MM.1S (cell line): ENCODE data around the gene BTK.
A peak's percentile ranks its signal among the peaks of the same experiment; 100 is the strongest.

Experiments used
- DNase-seq: peaks from one replicate; pipeline ENCODE4 v3.0.0-alpha.2; 2015
- H2AFZ ChIP-seq: fragments of 300-600 bp; sonication (generic); 2 replicates; pipeline ENCODE4 v1.6.0; 2016; ENCODE audit warnings: antibody characterized with exemption, low read length
- H3F3A ChIP-seq: fragments of 300-600 bp; sonication (generic); 2 replicates; pipeline ENCODE4 v1.6.1; 2016; ENCODE audit warnings: mild to moderate bottlenecking, antibody characterized with exemption, low read length, moderate library complexity, mixed read lengths; ENCODE audit not compliant: insufficient read depth
- H3K27ac ChIP-seq: fragments of 300-600 bp; sonication (generic); 2 replicates; pipeline ENCODE4 v1.5.1; 2016; ENCODE audit warnings: mild to moderate bottlenecking, low read length
- H3K27me3 ChIP-seq: fragments of 300-600 bp; sonication (generic); replicated peaks from 2 replicates; pipeline ENCODE4 v1.6.0; 2016; ENCODE audit warnings: low read length; ENCODE audit not compliant: insufficient read depth
- H3K36me3 ChIP-seq: fragments of 300-600 bp; sonication (generic); replicated peaks from 2 replicates; pipeline ENCODE4 v1.6.1; 2016; ENCODE audit warnings: mild to moderate bottlenecking, low read length, mixed read lengths; ENCODE audit not compliant: insufficient read depth
- H3K4me1 ChIP-seq: fragments of 300-600 bp; sonication (generic); 2 replicates; pipeline ENCODE4 v1.6.1; 2016; ENCODE audit warnings: low read length, mixed read lengths
- H3K4me2 ChIP-seq: fragments of 300-600 bp; sonication (generic); 2 replicates; pipeline ENCODE4 v1.6.0; 2016; ENCODE audit warnings: low read depth, low read length
- H3K4me3 ChIP-seq: fragments of 300-600 bp; sonication (generic); 2 replicates; pipeline ENCODE4 v1.5.1; 2016; ENCODE audit warnings: low read length, mixed read lengths
- H3K79me2 ChIP-seq: fragments of 300-600 bp; sonication (generic); 2 replicates; pipeline ENCODE4 v1.6.1; 2016; ENCODE audit warnings: mixed run types, low read length, mixed read lengths
- H3K9ac ChIP-seq: fragments of 300-600 bp; sonication (generic); 2 replicates; pipeline ENCODE4 v1.6.1; 2016; ENCODE audit warnings: low read length, mixed read lengths
- H3K9me2 ChIP-seq: fragments of 300-600 bp; sonication (generic); replicated peaks from 2 replicates; pipeline ENCODE4 v1.6.1; 2016; ENCODE audit warnings: mild to moderate bottlenecking, low read length, mixed read lengths; ENCODE audit not compliant: insufficient read depth
- H3K9me3 ChIP-seq: fragments of 300-600 bp; sonication (generic); replicated peaks from 2 replicates; pipeline ENCODE4 v1.6.1; 2016; ENCODE audit warnings: mild to moderate bottlenecking, low read length, mixed read lengths; ENCODE audit not compliant: insufficient read depth
- H4K20me1 ChIP-seq: fragments of 300-600 bp; sonication (generic); 2 replicates; pipeline ENCODE4 v1.6.1; 2016; ENCODE audit warnings: mild to moderate bottlenecking, low read length, moderate library complexity, mixed read lengths; ENCODE audit not compliant: insufficient read depth
- CTCF ChIP-seq: fragments of 300-600 bp; sonication (generic); IDR thresholded peaks from 2 replicates; pipeline ENCODE4 v1.5.1; 2016; ENCODE audit warnings: antibody characterized with exemption, low read length, mixed read lengths
- EZH2 ChIP-seq: fragments of 300-600 bp; sonication (generic); optimal IDR thresholded peaks from 2 replicates; pipeline ENCODE3; 2017; ENCODE audit warnings: low read depth, mild to moderate bottlenecking, antibody characterized with exemption, low read length, mixed read lengths
- EZH2phosphoT487 ChIP-seq: fragments of 300-600 bp; sonication (generic); IDR thresholded peaks from 2 replicates; pipeline ENCODE4 v1.6.1; 2018; ENCODE audit warnings: antibody characterized with exemption, low read length

BTK gene

DNA sequence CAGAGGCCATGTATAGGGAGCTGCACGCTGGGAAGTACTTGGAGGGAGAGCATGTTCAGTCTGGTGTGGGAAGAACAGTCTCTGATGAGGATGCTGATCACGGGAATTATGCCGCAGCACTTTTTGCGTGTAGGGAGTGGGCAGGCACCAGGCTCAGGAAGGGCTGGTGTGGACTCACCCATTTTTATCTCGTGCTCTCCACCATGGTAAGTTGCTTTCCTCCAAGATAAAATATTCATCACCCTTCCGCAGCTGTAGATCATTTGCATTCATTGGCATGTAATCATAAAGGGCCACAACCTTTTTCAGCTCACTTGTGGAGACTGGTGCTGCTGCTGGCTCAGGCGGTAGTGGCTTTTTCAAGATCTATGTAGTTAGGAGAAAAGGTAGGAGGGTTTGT lies 25.6 kb downstream of the BTK start:
- no peak for TF ChIP-seq EZH2
- TF ChIP-seq EZH2phosphoT487 = no peak
- TF ChIP-seq CTCF = no peak
- no peaks in the 10 kb centered on the region for H3K9me3 ChIP-seq
- no peak for DNase-seq

GRCh38 chrX:101359966-101360365 lies 26.0 kb downstream of the BTK start:
- no peaks in the 10 kb centered on the region for H3K79me2 ChIP-seq
- no peaks in the 10 kb centered on the region for H3K9me2 ChIP-seq
- H3K4me1 ChIP-seq = peaks cover 11% of the 10 kb centered on the region; the same call in 1 of the 2 replicates
- H3K4me2 ChIP-seq = no peak overlapping the region
- H3K9ac ChIP-seq = no peak overlapping the region
- no peaks in the 10 kb centered on the region for H3K9me3 ChIP-seq
- H4K20me1 ChIP-seq = no peaks in the 10 kb centered on the region
- no peak for TF ChIP-seq CTCF
- TF ChIP-seq EZH2 = no peak
- H3K4me3 ChIP-seq = no peak overlapping the region
- H3K27me3 ChIP-seq = no peaks in the 10 kb centered on the region
- no peaks in the 10 kb centered on the region for H3F3A ChIP-seq
- H2AFZ ChIP-seq = no peak overlapping the region
- H3K27ac ChIP-seq = no peak overlapping the region
- DNase-seq = no peak
- no peaks in the 10 kb centered on the region for H3K36me3 ChIP-seq

More for the DNA sequence above, 25.6 kb downstream of the BTK start:
- H3K9me2 ChIP-seq = no peaks in the 10 kb centered on the region
- H4K20me1 ChIP-seq = no peaks in the 10 kb centered on the region
- peaks cover 11% of the 10 kb centered on the region; the same call in 1 of the 2 replicates for H3K4me1 ChIP-seq
- no peak overlapping the region for H2AFZ ChIP-seq
- H3K27me3 ChIP-seq = no peaks in the 10 kb centered on the region
- H3K4me2 ChIP-seq = no peak overlapping the region
- H3K4me3 ChIP-seq = no peak overlapping the region
- H3K27ac ChIP-seq = no peak overlapping the region
- H3K79me2 ChIP-seq = no peaks in the 10 kb centered on the region
- H3F3A ChIP-seq = no peaks in the 10 kb centered on the region
- no peaks in the 10 kb centered on the region for H3K36me3 ChIP-seq
- H3K9ac ChIP-seq = no peak overlapping the region

DNA sequence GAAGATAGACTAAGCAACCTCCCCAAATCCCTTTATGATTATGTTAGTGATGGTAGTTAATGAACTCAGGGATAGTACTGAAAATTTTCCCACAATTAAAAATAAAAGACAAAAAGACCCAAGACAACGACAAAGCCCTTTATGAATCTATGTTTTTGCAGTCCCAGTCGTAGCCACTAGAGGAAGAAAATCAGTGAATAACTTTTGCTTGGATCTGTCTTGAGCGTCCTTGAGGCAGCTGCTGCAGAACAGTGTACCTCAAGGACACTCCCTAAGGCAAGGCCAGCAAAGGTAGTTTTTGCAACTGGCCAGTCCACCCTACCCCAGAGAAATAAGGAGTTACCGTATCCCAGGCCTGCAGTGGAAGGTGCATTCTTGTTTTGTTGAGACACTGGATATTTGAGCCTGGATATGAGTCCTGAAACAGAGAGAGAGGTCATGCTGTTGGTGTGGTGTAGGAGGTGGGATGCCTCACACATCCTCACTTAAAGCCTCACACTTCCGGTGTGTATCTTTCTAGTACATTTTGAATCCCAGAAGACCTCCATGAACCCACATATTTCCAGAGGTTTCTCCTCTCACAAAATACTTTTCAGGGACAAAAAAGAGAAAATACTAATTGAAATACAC lies 28.7 kb downstream of the BTK start:
- no peaks in the 10 kb centered on the region for H3K9me3 ChIP-seq
- TF ChIP-seq CTCF (peak; percentile 37), EZH2 (no peak)
- H2AFZ ChIP-seq = 0 out of 2 replicates have a peak overlapping the region, but pooled peaks have one; percentile 23
- no peaks in the 10 kb centered on the region for H3F3A ChIP-seq
- no peak overlapping the region for H3K9ac ChIP-seq
- no peaks in the 10 kb centered on the region for H4K20me1 ChIP-seq
- no peak overlapping the region for H3K4me3 ChIP-seq
- peaks cover 11% of the 10 kb centered on the region; the same call in 1 of the 2 replicates for H3K4me1 ChIP-seq
- no peaks in the 10 kb centered on the region for H3K79me2 ChIP-seq
- H3K27me3 ChIP-seq = no peaks in the 10 kb centered on the region
- H3K27ac ChIP-seq = no peak overlapping the region
- no peaks in the 10 kb centered on the region for H3K9me2 ChIP-seq
- no peak overlapping the region for H3K4me2 ChIP-seq
- H3K36me3 ChIP-seq = no peaks in the 10 kb centered on the region
- peak; percentile 33 for DNase-seq
